HUDEP-2 (cell line): ENCODE results near the gene CLIC5.
A peak's percentile ranks its signal among the peaks of the same experiment; 100 is the strongest.

ENCODE experiments used
- DNase-seq, 76 experiments: peaks; one replicate each; lab custom pipeline; 2025; ENCODE audit not compliant: unreplicated experiment in 76 of 76; lab: John Stamatoyannopoulos, UW

Gene CLIC5

GRCh38 chr6:46015119-46015968 lies at the start of gene CLIC5:
Gene CLIC5 (minus strand): TSS chr6:46015860. CDS start chr6:46015542, 318 bp downstream.
- DNase-seq, result no peak

- DNase-seq, result no peak
Measured at GRCh38 chr6:46062991-46063390, 47.3 kb upstream of the CLIC5 start.

- DNase-seq, result no peak
Measured at GRCh38 chr6:46062312-46062711, 46.7 kb upstream of the CLIC5 start.

- no peak for DNase-seq
Measured at GRCh38 chr6:46061497-46061896, 45.8 kb upstream of the CLIC5 start.

- DNase-seq, result no peak
Measured at GRCh38 chr6:46059608-46060007, 43.9 kb upstream of the CLIC5 start.

- no peak for DNase-seq
Measured at GRCh38 chr6:46058951-46059350, 43.3 kb upstream of the CLIC5 start.

GRCh38 chr6:46057792-46058191 lies 42.1 kb upstream of the CLIC5 start:
- no peak for DNase-seq

- no peak for DNase-seq
Measured at GRCh38 chr6:46056906-46057529, 41.4 kb upstream of the CLIC5 start.

- no peak for DNase-seq
Measured at GRCh38 chr6:46054516-46054915, 38.9 kb upstream of the CLIC5 start.

- DNase-seq, result no peak
Measured at GRCh38 chr6:46053039-46053933, 37.6 kb upstream of the CLIC5 start.

GRCh38 chr6:46052479-46052878 lies 36.8 kb upstream of the CLIC5 start:
- DNase-seq, result no peak

GRCh38 chr6:46051962-46052361 lies 36.3 kb upstream of the CLIC5 start:
- no peak for DNase-seq

GRCh38 chr6:46050845-46051405 lies 35.3 kb upstream of the CLIC5 start:
- no peak for DNase-seq

- DNase-seq, result no peak
Measured at GRCh38 chr6:46048646-46049297, 33.1 kb upstream of the CLIC5 start.

GRCh38 chr6:46046558-46047174 lies 31.0 kb upstream of the CLIC5 start:
- no peak for DNase-seq

- DNase-seq, result no peak
Measured at GRCh38 chr6:46044881-46045617, 29.4 kb upstream of the CLIC5 start.

GRCh38 chr6:46042355-46042999 lies 26.8 kb upstream of the CLIC5 start:
- peak in 21 of 76 experiments; percentile 1 to 44 (median 24) for DNase-seq

GRCh38 chr6:46040288-46040687 lies 24.6 kb upstream of the CLIC5 start:
- no peak for DNase-seq

GRCh38 chr6:46039646-46040045 lies 24.0 kb upstream of the CLIC5 start:
- no peak for DNase-seq
